K562 (cell line): Measurements from ENCODE around the gene MED28. TPM values are rescaled to one million over a fixed set of nuclear protein-coding genes. Genes with fewer than 3 reads are reported as not detected.

Source experiments
- ATAC-seq: fragments of 200-7000 bp; cut with Tn5 transposase; 3 replicates; pipeline ENCODE4 v1.9.1; 2020; ENCODE audit warnings: moderate library complexity
- BruUV-seq: library from RNA; stranded (reverse); fragments of 400-500 nt; replicated peaks from 2 replicates; lab custom pipeline; 2021; lab: Mats Ljungman, UMichigan
- CTCF ChIA-PET: fragments of 300-600 bp; formaldehyde crosslinking; extraction: SDS; loops from one replicate; lab custom pipeline; 2021; ENCODE audit warnings: low intra/inter-chr PET ratio; lab: Yijun Ruan, JAX
- POLR2A ChIA-PET: fragments of 300-600, 350-650 bp; sonication (Branson Sonifier 250); formaldehyde crosslinking; extraction: SDS; loops from one replicate; lab custom pipeline; 2021; ENCODE audit warnings: antibody characterized with exemption, inconsistent platforms; lab: Yijun Ruan, JAX
- DNase-seq, 4 experiments: peaks; one replicate each; pipeline versions ENCODE4 v3.0.0 to v3.0.0-alpha.2; 2011 to 2018; ENCODE audit warnings: low spot score in 3 of 4, mixed read lengths in 3 of 4; ENCODE audit errors: extremely low read depth in 1 of 4
- FAIRE-seq: peaks from 2 replicates; lab custom pipeline; 2011; peaks lifted over from hg19 to GRCh38; lab: Jason Lieb, UNC
- H2AFZ ChIP-seq: 2 replicates; pipeline ENCODE4 v1.6.0; 2011; ENCODE audit warnings: low read depth, low read length, control low read depth, inconsistent platforms
- H3K27ac ChIP-seq: fragments of 200-600 bp; 3 replicates; pipeline ENCODE4 v1.8.0; 2011; ENCODE audit warnings: low read depth, mild to moderate bottlenecking, control low read depth, inconsistent platforms, low read length, moderate library complexity, mixed read lengths; ENCODE audit errors: extremely low read depth
- H3K27me3 ChIP-seq, 2 experiments: fragments of 300-600 bp in 1 of 2; 2 replicates in 1 of 2; 3 replicates in 1 of 2; pipeline versions ENCODE4 v1.6.0 to v1.8.0; 2011; ENCODE audit warnings: inconsistent platforms in 2 of 2, low read length in 2 of 2, mild to moderate bottlenecking in 1 of 2, mixed read lengths in 1 of 2, moderate library complexity in 1 of 2; ENCODE audit not compliant: control insufficient read depth in 2 of 2, insufficient read depth in 2 of 2
- H3K36me3 ChIP-seq: fragments of 300-600 bp; 3 replicates; pipeline ENCODE4 v1.8.0; 2011; ENCODE audit warnings: mild to moderate bottlenecking, low read length, inconsistent platforms; ENCODE audit not compliant: control insufficient read depth, insufficient read depth
- H3K4me1 ChIP-seq, 2 experiments: fragments of 200-600 bp in 1 of 2; replicated peaks in 1 of 2; 2 replicates in 1 of 2; 3 replicates in 1 of 2; pipeline versions ENCODE4 v1.5.1 to v1.8.0; 2011; ENCODE audit warnings: inconsistent platforms in 2 of 2, low read length in 2 of 2, mild to moderate bottlenecking in 1 of 2, mixed read lengths in 1 of 2, moderate library complexity in 1 of 2; ENCODE audit not compliant: control insufficient read depth in 2 of 2, insufficient read depth in 2 of 2
- H3K4me2 ChIP-seq: 2 replicates; pipeline ENCODE4 v1.6.1; 2011; ENCODE audit warnings: low read length, control low read depth, inconsistent platforms, mixed read lengths; ENCODE audit not compliant: insufficient read depth
- H3K4me3 ChIP-seq: fragments of 200-600 bp; sonication (generic), shearing (Covaris generic); 2 replicates; pipeline ENCODE4 v1.5.1; 2016; ENCODE audit warnings: control low read depth, inconsistent platforms
- H3K79me2 ChIP-seq: fragments of 200-600 bp; 3 replicates; pipeline ENCODE4 v1.8.0; 2011; ENCODE audit warnings: low read length, inconsistent platforms; ENCODE audit not compliant: control insufficient read depth, insufficient read depth
- H3K9ac ChIP-seq, 2 experiments: 2 replicates each; pipeline versions ENCODE4 v1.6.0 to v1.6.1; 2011; ENCODE audit warnings: low read depth in 2 of 2, low read length in 2 of 2, control low read depth in 1 of 2, inconsistent platforms in 1 of 2, mild to moderate bottlenecking in 1 of 2, mixed read lengths in 1 of 2; ENCODE audit not compliant: insufficient read depth in 1 of 2
- H3K9me1 ChIP-seq: one replicate; pipeline ENCODE4 v1.6.0; 2011; ENCODE audit warnings: inconsistent platforms, mild to moderate bottlenecking, low read length, moderate library complexity; ENCODE audit not compliant: control insufficient read depth, insufficient read depth
- H3K9me3 ChIP-seq: replicated peaks from 2 replicates; pipeline ENCODE4 v1.5.1; 2011; ENCODE audit warnings: low read depth, low read length, inconsistent platforms; ENCODE audit not compliant: control insufficient read depth, insufficient read depth
- H4K20me1 ChIP-seq: replicated peaks from 2 replicates; pipeline ENCODE4 v1.6.1; 2011; ENCODE audit warnings: low read length, inconsistent platforms, mixed read lengths; ENCODE audit not compliant: control insufficient read depth, insufficient read depth
- KAT7 ChIP-seq: sonication (generic); formaldehyde crosslinking; IDR thresholded peaks from 2 replicates; pipeline ENCODE4 v1.8.0; 2022; ENCODE audit warnings: missing genetic modification reagents, mild to moderate bottlenecking, borderline replicate concordance
- SAFB2 ChIP-seq: fragments of 200-400 bp; formaldehyde crosslinking; IDR thresholded peaks from 2 replicates; pipeline ENCODE4 v1.6.1; 2018; ENCODE audit warnings: borderline replicate concordance, low read length, low read depth, moderate library complexity; ENCODE audit not compliant: severe bottlenecking
- SREBF2 ChIP-seq: sonication (generic); formaldehyde crosslinking; IDR thresholded peaks from 2 replicates; pipeline ENCODE4 v1.4.0; 2020; ENCODE audit warnings: mild to moderate bottlenecking, missing genetic modification reagents
- ZNF668 ChIP-seq: fragments of 250-450 bp; sonication (Bioruptor Pico); IDR thresholded peaks from 2 replicates; pipeline ENCODE4 v1.8.0; 2022; ENCODE audit warnings: mild to moderate bottlenecking, inconsistent platforms
- WGBS: fragments of 100-300 bp; shearing (Covaris generic); methylation state at CpG from one replicate; pipeline ENCODE4 v1.1.6; 2016; ENCODE audit warnings: low coverage, mixed read lengths; ENCODE audit not compliant: insufficient coverage; ENCODE audit errors: missing lambda C conversion rate; 5-methylcytosine and 5-hydroxymethylcytosine counted together
- in situ Hi-C: fragments of 300-500 bp; cut with MboI; formaldehyde crosslinking; loops from 4 replicates; pipeline ENCODE4 v1.15.0; 2018; ENCODE audit warnings: inconsistent platforms, mixed read lengths
- intact Hi-C: fragments of 100-400 bp; cut with micrococcal nuclease; formaldehyde crosslinking; loops from 2 replicates; pipeline ENCODE4 v1.14.2; 2022
- polyA plus RNA-seq, 8 experiments: library from polyadenylated mRNA; depleted of rRNA in 4 of 8; stranded (reverse) in 5 of 8; unstranded in 3 of 8; fragments of >200 nt; fragmentation: Nextera tagmentation in 2 of 8; fragmentation: Illumina TruSeq in 1 of 8; extraction: Ambion mirVana in 2 of 8; extraction: Trizol in 1 of 8; gene quantifications; 2 replicates each; pipeline versions ENCODE4 v1.2.1 to v1.2.3, GENCODE V29; 2011 to 2014; ENCODE audit warnings: inconsistent platforms in 1 of 8, missing spikeins in 1 of 8
- total RNA-seq, 7 experiments: library from RNA; depleted of rRNA in 6 of 7; stranded (reverse); fragments of >200 nt in 6 of 7; fragmentation: Illumina TruSeq in 2 of 7; extraction: Trizol in 2 of 7; gene quantifications; 2 replicates each; pipeline versions ENCODE4 v1.2.1 to v1.2.3, GENCODE V29; 2011 to 2021; ENCODE audit warnings: low replicate concordance in 1 of 7
- TF ChIP-seq, protein P1 (sequence below): fragments of 450-650 bp; IDR thresholded peaks from 2 replicates; pipeline ENCODE4 v1.6.1; 2016; ENCODE audit warnings: borderline replicate concordance
- TF ChIP-seq, protein P2 (sequence below): fragments of 150-350 bp; conservative IDR thresholded peaks from 2 replicates; pipeline ENCODE4 v1.6.1; 2014; ENCODE audit warnings: low read length
- TF ChIP-seq, protein P3 (sequence below): sonication (generic); formaldehyde crosslinking; IDR thresholded peaks from 2 replicates; pipeline ENCODE4 v1.8.1; 2023; ENCODE audit warnings: mild to moderate bottlenecking, missing genetic modification reagents

MED28 gene
- total and polyA plus RNA-seq, 9 of the 15 experiments (the other 6 are each of a cell fraction or from before 2014, with no cell fraction given): 15.5 to 93.8 (median 50.5) TPM

DNA sequence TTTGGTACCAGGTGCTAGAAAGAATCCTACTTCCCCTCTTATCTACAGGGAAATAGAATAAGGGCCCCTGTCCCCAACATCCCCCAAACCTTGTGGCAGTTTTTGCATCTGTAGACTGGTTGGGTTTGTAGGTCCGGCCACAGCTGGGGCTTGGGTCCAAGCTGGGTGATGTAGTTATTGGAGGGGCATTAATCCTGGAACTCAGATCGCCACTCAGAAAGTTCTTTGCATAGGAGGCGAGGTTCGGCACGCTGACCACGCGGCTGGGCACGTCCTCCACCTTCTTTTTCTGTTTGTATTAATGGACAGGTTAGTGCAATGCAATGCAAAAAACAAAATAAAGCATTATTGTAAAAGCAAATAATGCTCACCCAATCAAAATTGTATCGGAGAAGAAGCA is 19.2 kb downstream of the MED28 start:
- in situ Hi-C loops: no loop called here
- H3K36me3 ChIP-seq: peaks cover 72% of the 10 kb centered on the region
- POLR2A ChIA-PET: no interaction called here

DNA sequence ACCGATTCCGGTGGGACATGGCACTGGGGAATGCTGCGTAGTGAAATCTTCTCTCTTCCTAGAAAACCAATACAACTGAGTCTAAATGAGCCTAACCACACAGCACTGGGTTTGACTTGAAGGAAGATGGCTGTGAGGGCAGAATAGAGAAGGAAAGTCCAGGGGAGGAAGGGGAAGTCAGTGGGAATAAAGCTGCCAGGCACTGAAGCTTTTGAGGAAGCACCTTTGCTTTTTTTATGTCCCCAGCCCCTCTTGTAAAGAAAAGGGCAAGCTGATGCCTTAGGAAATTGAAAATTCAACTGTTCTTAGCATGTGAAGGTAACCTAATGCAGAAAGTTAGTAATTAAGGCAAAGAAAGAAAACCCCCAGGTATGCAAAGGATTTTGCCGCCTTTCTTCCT is 20.6 kb downstream of the MED28 start:
- H3K4me1 ChIP-seq: peaks cover 3 to 13% of the 10 kb centered on the region in 2 experiments; a peak in 2 of 5 replicates
- H3K27me3 ChIP-seq: no peaks in the 10 kb centered on the region
- no peak overlapping the region for H2AFZ ChIP-seq
- DNase-seq (no peak), FAIRE-seq (no peak), ATAC-seq (no peak)
- H3K9me1 ChIP-seq: no peaks in the 10 kb centered on the region
- ChIA-PET CTCF (interaction anchor here (2.7 kb wide), 1 partner anchor 86 kb away, joined by 13 read pairs; no protein-coding TSS in a partner anchor), POLR2A (interaction anchor here (0.6 kb wide), 1 partner anchor 84 kb away, joined by 3 read pairs; no protein-coding TSS in a partner anchor)
- no peak overlapping the region for H3K27ac ChIP-seq
- peaks cover 6% of the 10 kb centered on the region for H4K20me1 ChIP-seq
- no peaks in the 10 kb centered on the region for H3K79me2 ChIP-seq
- H3K9me3 ChIP-seq: no peaks in the 10 kb centered on the region
- no peak overlapping the region for H3K9ac ChIP-seq
- peaks cover 57% of the 10 kb centered on the region for H3K36me3 ChIP-seq
- no peak overlapping the region for H3K4me2 ChIP-seq
- 85% methylated on average over 4 of the region's 4 CpGs for WGBS
- no TSS peak for BruUV-seq
- in situ Hi-C loops: no loop called here
- intact Hi-C loops: loop anchor here (10.0 kb wide), 1 partner anchor 170 kb away; no protein-coding TSS in a partner anchor
- no peak overlapping the region for H3K4me3 ChIP-seq
- no peak for TF ChIP-seq SAFB2
- TF ChIP-seq, protein P1, sequence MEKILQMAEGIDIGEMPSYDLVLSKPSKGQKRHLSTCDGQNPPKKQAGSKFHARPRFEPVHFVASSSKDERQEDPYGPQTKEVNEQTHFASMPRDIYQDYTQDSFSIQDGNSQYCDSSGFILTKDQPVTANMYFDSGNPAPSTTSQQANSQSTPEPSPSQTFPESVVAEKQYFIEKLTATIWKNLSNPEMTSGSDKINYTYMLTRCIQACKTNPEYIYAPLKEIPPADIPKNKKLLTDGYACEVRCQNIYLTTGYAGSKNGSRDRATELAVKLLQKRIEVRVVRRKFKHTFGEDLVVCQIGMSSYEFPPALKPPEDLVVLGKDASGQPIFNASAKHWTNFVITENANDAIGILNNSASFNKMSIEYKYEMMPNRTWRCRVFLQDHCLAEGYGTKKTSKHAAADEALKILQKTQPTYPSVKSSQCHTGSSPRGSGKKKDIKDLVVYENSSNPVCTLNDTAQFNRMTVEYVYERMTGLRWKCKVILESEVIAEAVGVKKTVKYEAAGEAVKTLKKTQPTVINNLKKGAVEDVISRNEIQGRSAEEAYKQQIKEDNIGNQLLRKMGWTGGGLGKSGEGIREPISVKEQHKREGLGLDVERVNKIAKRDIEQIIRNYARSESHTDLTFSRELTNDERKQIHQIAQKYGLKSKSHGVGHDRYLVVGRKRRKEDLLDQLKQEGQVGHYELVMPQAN: no peak
- TF ChIP-seq, protein P2, sequence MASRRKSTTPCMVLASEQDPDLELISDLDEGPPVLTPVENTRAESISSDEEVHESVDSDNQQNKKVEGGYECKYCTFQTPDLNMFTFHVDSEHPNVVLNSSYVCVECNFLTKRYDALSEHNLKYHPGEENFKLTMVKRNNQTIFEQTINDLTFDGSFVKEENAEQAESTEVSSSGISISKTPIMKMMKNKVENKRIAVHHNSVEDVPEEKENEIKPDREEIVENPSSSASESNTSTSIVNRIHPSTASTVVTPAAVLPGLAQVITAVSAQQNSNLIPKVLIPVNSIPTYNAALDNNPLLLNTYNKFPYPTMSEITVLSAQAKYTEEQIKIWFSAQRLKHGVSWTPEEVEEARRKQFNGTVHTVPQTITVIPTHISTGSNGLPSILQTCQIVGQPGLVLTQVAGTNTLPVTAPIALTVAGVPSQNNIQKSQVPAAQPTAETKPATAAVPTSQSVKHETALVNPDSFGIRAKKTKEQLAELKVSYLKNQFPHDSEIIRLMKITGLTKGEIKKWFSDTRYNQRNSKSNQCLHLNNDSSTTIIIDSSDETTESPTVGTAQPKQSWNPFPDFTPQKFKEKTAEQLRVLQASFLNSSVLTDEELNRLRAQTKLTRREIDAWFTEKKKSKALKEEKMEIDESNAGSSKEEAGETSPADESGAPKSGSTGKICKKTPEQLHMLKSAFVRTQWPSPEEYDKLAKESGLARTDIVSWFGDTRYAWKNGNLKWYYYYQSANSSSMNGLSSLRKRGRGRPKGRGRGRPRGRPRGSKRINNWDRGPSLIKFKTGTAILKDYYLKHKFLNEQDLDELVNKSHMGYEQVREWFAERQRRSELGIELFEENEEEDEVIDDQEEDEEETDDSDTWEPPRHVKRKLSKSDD: no peak

More for the DNA sequence above, 19.2 kb downstream of the MED28 start:
- FAIRE-seq: no peak
- no peak overlapping the region for H3K9ac ChIP-seq
- no peaks in the 10 kb centered on the region for H3K79me2 ChIP-seq
- no peak for ATAC-seq
- TF ChIP-seq KAT7 (CRISPR knock-in tag): no peak
- TF ChIP-seq, protein P3, sequence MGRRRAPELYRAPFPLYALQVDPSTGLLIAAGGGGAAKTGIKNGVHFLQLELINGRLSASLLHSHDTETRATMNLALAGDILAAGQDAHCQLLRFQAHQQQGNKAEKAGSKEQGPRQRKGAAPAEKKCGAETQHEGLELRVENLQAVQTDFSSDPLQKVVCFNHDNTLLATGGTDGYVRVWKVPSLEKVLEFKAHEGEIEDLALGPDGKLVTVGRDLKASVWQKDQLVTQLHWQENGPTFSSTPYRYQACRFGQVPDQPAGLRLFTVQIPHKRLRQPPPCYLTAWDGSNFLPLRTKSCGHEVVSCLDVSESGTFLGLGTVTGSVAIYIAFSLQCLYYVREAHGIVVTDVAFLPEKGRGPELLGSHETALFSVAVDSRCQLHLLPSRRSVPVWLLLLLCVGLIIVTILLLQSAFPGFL: no peak
- TF ChIP-seq ZNF668 (CRISPR knock-in tag): no peak
- no peak for TF ChIP-seq SREBF2
- no peaks in the 10 kb centered on the region for H3K27me3 ChIP-seq
- intact Hi-C loops: loop anchor here (10.0 kb wide), 1 partner anchor 171 kb away; no protein-coding TSS in a partner anchor
- H3K9me3 ChIP-seq: no peaks in the 10 kb centered on the region
- H3K4me1 ChIP-seq: peaks cover 3 to 13% of the 10 kb centered on the region in 2 experiments; a peak in 2 of 5 replicates
- CTCF ChIA-PET: no interaction called here
- H3K4me2 ChIP-seq: no peak overlapping the region
- H2AFZ ChIP-seq: no peak overlapping the region
- H3K27ac ChIP-seq: no peak overlapping the region
- peaks cover 6% of the 10 kb centered on the region for H4K20me1 ChIP-seq
- H3K9me1 ChIP-seq: no peaks in the 10 kb centered on the region
- 92% methylated on average over 8 of the region's 9 CpGs for WGBS
- DNase-seq: no peak
- BruUV-seq: no TSS peak
- H3K4me3 ChIP-seq: no peak overlapping the region
